HepG2 (cell line): ENCODE data around the gene PPP1R13L. TPM values are rescaled to one million over a fixed set of nuclear protein-coding genes. Genes with fewer than 3 reads are reported as not detected.

ENCODE experiments used
- HOXA9 ChIP-seq: sonication (generic); formaldehyde crosslinking; IDR thresholded peaks from 2 replicates; pipeline ENCODE4 v1.8.1; 2022; ENCODE audit warnings: missing genetic modification reagents, mild to moderate bottlenecking, moderate library complexity, borderline replicate concordance
- LCORL ChIP-seq, 2 experiments: fragments of 450-650 bp in 1 of 2; sonication (generic) in 1 of 2; formaldehyde crosslinking in 1 of 2; IDR thresholded peaks; 2 replicates each; pipeline versions ENCODE4 v1.5.0 to v1.6.1; 2017 to 2020; ENCODE audit warnings: antibody characterized with exemption in 1 of 2, missing genetic modification reagents in 1 of 2
- NR2F2 ChIP-seq: IDR thresholded peaks from 2 replicates; pipeline ENCODE4 v1.6.1; 2012; ENCODE audit warnings: low read depth, inconsistent platforms, borderline replicate concordance
- NRL ChIP-seq: sonication (generic); formaldehyde crosslinking; IDR thresholded peaks from 2 replicates; pipeline ENCODE4 v1.5.0; 2020; ENCODE audit warnings: missing genetic modification reagents, mild to moderate bottlenecking, moderate library complexity, borderline replicate concordance
- TBL1XR1 ChIP-seq: fragments of 150-350 bp; IDR thresholded peaks from 2 replicates; pipeline ENCODE4 v1.6.1; 2014; ENCODE audit warnings: borderline replicate concordance, low read length; ENCODE audit not compliant: partially characterized antibody
- ZNF614 ChIP-seq: IDR thresholded peaks from 2 replicates; pipeline ENCODE4 v1.6.1; 2018; ENCODE audit warnings: missing biosample characterization, missing genetic modification reagents, inconsistent platforms, borderline replicate concordance
- polyA plus RNA-seq, 8 experiments: library from polyadenylated mRNA; depleted of rRNA in 3 of 8; stranded (reverse) in 7 of 8; unstranded in 1 of 8; fragments of >200 nt; fragmentation: Illumina TruSeq in 4 of 8; extraction: Trizol in 4 of 8; gene quantifications; 2 replicates each; pipeline versions ENCODE4 v1.2.1 to v1.2.3, GENCODE V29; 2011 to 2016; ENCODE audit warnings: low read depth in 4 of 8, missing spikeins in 1 of 8, mixed read lengths in 1 of 8; ENCODE audit not compliant: insufficient read depth in 1 of 8
- total RNA-seq, 5 experiments: library from RNA; depleted of rRNA; stranded (reverse); fragments of >200 nt; fragmentation: Illumina TruSeq; extraction: Trizol; gene quantifications; 2 replicates each; pipeline ENCODE4 v1.2.3, GENCODE V29; 2016; ENCODE audit warnings: low read depth in 1 of 5
- TF ChIP-seq, protein P1 (sequence below): sonication (generic); formaldehyde crosslinking; IDR thresholded peaks from 2 replicates; pipeline ENCODE4 v1.4.0; 2020; ENCODE audit warnings: mild to moderate bottlenecking, missing genetic modification reagents, borderline replicate concordance
- TF ChIP-seq, protein P2 (sequence below): IDR thresholded peaks from 2 replicates; pipeline ENCODE4 v1.6.1; 2016
- TF ChIP-seq, protein P3 (sequence below): sonication (generic); formaldehyde crosslinking; IDR thresholded peaks from 2 replicates; pipeline ENCODE4 v1.4.0; 2020; ENCODE audit warnings: missing genetic modification reagents
- TF ChIP-seq, protein P4 (sequence below): sonication (generic); formaldehyde crosslinking; IDR thresholded peaks from 2 replicates; pipeline ENCODE4 v1.4.0; 2020; ENCODE audit warnings: missing genetic modification reagents, mild to moderate bottlenecking, borderline replicate concordance
- TF ChIP-seq, protein P5 (sequence below): sonication (generic); formaldehyde crosslinking; IDR thresholded peaks from 2 replicates; pipeline ENCODE4 v1.5.1; 2020; ENCODE audit warnings: missing genetic modification reagents, mild to moderate bottlenecking, borderline replicate concordance

PPP1R13L gene
- total and polyA plus RNA-seq, 2 of the 13 experiments (the other 11 are each of a cell fraction or from before 2014, with no cell fraction given), result 1.3 to 6.6 TPM

DNA sequence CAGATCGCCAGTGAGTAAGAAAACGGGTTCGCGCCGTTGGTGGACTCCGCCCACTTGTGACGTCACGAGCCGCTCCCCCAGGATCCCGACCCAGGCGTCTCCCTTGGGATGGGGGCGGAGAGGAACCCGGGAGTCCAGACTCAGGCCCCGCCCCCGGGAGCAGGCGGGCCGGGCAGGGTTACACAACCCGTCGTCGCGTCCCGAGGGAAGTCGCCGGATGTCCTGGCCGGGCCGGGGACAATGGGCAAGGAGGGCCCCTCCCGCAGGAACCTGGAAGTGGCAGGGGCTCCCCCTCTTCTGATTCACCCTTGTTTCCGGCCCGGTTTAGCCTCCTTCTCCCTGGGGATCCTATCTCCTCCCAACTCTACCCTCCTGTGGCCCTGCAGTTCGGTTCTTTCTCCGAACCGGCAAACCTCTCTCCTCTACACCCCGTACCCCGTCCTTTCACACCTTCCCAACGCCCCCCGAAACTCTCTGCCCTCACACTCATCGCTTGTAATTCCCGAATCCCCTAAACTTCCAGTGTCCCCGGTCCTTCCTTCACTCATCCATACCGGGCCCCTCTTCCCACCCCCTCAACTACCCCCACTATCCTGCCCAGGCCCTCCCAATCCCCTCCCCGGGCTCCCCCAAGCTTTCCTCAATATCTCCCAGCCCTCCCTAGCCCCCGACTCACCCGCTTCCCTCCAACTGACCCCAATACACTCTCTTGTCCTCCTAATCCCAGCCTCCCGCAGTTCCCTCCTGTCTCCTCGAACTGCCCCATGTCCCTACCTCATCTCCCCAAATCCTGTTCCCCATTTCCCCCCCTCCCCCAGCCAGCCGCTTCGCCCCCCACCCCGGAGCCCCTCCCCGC, 38.8 kb upstream of the PPP1R13L start (continued):
- TF ChIP-seq, protein P1, sequence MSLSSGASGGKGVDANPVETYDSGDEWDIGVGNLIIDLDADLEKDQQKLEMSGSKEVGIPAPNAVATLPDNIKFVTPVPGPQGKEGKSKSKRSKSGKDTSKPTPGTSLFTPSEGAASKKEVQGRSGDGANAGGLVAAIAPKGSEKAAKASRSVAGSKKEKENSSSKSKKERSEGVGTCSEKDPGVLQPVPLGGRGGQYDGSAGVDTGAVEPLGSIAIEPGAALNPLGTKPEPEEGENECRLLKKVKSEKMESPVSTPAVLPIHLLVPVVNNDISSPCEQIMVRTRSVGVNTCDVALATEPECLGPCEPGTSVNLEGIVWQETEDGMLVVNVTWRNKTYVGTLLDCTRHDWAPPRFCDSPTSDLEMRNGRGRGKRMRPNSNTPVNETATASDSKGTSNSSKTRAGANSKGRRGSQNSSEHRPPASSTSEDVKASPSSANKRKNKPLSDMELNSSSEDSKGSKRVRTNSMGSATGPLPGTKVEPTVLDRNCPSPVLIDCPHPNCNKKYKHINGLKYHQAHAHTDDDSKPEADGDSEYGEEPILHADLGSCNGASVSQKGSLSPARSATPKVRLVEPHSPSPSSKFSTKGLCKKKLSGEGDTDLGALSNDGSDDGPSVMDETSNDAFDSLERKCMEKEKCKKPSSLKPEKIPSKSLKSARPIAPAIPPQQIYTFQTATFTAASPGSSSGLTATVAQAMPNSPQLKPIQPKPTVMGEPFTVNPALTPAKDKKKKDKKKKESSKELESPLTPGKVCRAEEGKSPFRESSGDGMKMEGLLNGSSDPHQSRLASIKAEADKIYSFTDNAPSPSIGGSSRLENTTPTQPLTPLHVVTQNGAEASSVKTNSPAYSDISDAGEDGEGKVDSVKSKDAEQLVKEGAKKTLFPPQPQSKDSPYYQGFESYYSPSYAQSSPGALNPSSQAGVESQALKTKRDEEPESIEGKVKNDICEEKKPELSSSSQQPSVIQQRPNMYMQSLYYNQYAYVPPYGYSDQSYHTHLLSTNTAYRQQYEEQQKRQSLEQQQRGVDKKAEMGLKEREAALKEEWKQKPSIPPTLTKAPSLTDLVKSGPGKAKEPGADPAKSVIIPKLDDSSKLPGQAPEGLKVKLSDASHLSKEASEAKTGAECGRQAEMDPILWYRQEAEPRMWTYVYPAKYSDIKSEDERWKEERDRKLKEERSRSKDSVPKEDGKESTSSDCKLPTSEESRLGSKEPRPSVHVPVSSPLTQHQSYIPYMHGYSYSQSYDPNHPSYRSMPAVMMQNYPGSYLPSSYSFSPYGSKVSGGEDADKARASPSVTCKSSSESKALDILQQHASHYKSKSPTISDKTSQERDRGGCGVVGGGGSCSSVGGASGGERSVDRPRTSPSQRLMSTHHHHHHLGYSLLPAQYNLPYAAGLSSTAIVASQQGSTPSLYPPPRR (CRISPR knock-in tag), result no peak
- TF ChIP-seq, protein P2, sequence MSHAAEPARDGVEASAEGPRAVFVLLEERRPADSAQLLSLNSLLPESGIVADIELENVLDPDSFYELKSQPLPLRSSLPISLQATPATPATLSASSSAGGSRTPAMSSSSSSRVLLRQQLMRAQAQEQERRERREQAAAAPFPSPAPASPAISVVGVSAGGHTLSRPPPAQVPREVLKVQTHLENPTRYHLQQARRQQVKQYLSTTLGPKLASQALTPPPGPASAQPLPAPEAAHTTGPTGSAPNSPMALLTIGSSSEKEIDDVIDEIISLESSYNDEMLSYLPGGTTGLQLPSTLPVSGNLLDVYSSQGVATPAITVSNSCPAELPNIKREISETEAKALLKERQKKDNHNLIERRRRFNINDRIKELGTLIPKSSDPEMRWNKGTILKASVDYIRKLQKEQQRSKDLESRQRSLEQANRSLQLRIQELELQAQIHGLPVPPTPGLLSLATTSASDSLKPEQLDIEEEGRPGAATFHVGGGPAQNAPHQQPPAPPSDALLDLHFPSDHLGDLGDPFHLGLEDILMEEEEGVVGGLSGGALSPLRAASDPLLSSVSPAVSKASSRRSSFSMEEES (CRISPR knock-in tag), result peak; percentile 68
- TF ChIP-seq NRL (CRISPR knock-in tag), result peak; percentile 40; the same call in 1 of the 2 replicates
- TF ChIP-seq, protein P3, sequence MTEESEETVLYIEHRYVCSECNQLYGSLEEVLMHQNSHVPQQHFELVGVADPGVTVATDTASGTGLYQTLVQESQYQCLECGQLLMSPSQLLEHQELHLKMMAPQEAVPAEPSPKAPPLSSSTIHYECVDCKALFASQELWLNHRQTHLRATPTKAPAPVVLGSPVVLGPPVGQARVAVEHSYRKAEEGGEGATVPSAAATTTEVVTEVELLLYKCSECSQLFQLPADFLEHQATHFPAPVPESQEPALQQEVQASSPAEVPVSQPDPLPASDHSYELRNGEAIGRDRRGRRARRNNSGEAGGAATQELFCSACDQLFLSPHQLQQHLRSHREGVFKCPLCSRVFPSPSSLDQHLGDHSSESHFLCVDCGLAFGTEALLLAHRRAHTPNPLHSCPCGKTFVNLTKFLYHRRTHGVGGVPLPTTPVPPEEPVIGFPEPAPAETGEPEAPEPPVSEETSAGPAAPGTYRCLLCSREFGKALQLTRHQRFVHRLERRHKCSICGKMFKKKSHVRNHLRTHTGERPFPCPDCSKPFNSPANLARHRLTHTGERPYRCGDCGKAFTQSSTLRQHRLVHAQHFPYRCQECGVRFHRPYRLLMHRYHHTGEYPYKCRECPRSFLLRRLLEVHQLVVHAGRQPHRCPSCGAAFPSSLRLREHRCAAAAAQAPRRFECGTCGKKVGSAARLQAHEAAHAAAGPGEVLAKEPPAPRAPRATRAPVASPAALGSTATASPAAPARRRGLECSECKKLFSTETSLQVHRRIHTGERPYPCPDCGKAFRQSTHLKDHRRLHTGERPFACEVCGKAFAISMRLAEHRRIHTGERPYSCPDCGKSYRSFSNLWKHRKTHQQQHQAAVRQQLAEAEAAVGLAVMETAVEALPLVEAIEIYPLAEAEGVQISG, result peak; percentile 75
- TF ChIP-seq LCORL (IDR thresholded peaks at IDR 0.05), result no peak; the same call in 1 of the 2 replicates
- peak; percentile 95 for TF ChIP-seq LCORL (CRISPR knock-in tag; IDR thresholded peaks at IDR 0.05)
- peak; percentile 46 for TF ChIP-seq TBL1XR1
- TF ChIP-seq, protein P4, sequence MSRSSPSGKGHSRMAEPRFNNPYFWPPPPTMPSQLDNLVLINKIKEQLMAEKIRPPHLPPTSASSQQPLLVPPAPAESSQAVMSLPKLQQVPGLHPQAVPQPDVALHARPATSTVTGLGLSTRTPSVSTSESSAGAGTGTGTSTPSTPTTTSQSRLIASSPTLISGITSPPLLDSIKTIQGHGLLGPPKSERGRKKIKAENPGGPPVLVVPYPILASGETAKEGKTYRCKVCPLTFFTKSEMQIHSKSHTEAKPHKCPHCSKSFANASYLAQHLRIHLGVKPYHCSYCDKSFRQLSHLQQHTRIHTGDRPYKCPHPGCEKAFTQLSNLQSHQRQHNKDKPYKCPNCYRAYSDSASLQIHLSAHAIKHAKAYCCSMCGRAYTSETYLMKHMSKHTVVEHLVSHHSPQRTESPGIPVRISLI (CRISPR knock-in tag), result no peak
- no peak for TF ChIP-seq NR2F2
- TF ChIP-seq ZNF614 (CRISPR knock-in tag), result peak; percentile 76; the same call in 1 of the 2 replicates
- TF ChIP-seq HOXA9, result no peak
- TF ChIP-seq, protein P5, sequence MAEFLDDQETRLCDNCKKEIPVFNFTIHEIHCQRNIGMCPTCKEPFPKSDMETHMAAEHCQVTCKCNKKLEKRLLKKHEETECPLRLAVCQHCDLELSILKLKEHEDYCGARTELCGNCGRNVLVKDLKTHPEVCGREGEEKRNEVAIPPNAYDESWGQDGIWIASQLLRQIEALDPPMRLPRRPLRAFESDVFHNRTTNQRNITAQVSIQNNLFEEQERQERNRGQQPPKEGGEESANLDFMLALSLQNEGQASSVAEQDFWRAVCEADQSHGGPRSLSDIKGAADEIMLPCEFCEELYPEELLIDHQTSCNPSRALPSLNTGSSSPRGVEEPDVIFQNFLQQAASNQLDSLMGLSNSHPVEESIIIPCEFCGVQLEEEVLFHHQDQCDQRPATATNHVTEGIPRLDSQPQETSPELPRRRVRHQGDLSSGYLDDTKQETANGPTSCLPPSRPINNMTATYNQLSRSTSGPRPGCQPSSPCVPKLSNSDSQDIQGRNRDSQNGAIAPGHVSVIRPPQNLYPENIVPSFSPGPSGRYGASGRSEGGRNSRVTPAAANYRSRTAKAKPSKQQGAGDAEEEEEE (CRISPR knock-in tag), result no peak
